Keratinocyte (primary cell): ENCODE data around the gene NBEAL2. TPM values are rescaled to one million over a fixed set of nuclear protein-coding genes. Genes with fewer than 3 reads are reported as not detected.

Experiments used
- DNase-seq: peaks from one replicate; pipeline ENCODE4 v3.0.0-alpha.2; 2011; ENCODE audit warnings: low read depth, missing footprints, low spot score
- FAIRE-seq: peaks from 2 replicates; lab custom pipeline; 2011; peaks lifted over from hg19 to GRCh38; lab: Jason Lieb, UNC
- H2AFZ ChIP-seq: 2 replicates; pipeline ENCODE4 v1.6.0; 2012; ENCODE audit warnings: low read length, control low read depth, inconsistent platforms; ENCODE audit not compliant: control insufficient read depth
- H3K27ac ChIP-seq: 2 replicates; pipeline ENCODE4 v1.5.1; 2011; ENCODE audit warnings: low read length; ENCODE audit not compliant: control insufficient read depth, insufficient read depth
- H3K27me3 ChIP-seq: 3 replicates; pipeline ENCODE4 v1.6.0; 2011; ENCODE audit warnings: low read length; ENCODE audit not compliant: control insufficient read depth, insufficient read depth; ENCODE audit errors: extremely low read depth
- H3K36me3 ChIP-seq, 2 experiments: 2 replicates in 1 of 2; 3 replicates in 1 of 2; pipeline ENCODE4 v1.5.1; 2011; ENCODE audit warnings: low read length in 2 of 2, mild to moderate bottlenecking in 1 of 2; ENCODE audit not compliant: control insufficient read depth in 2 of 2, insufficient read depth in 2 of 2; ENCODE audit errors: extremely low read depth in 1 of 2
- H3K4me1 ChIP-seq: 3 replicates; pipeline ENCODE4 v1.5.1; 2011; ENCODE audit warnings: low read length; ENCODE audit not compliant: control insufficient read depth, insufficient read depth; ENCODE audit errors: extremely low read depth
- H3K4me2 ChIP-seq: 3 replicates; pipeline ENCODE4 v1.6.0; 2011; ENCODE audit warnings: low read depth, low read length; ENCODE audit not compliant: control insufficient read depth, insufficient read depth; ENCODE audit errors: extremely low read depth
- H3K4me3 ChIP-seq, 3 experiments: fragments of 200-600 bp in 1 of 3; sonication (generic) in 1 of 3; 2 replicates in 2 of 3; 3 replicates in 1 of 3; pipeline ENCODE4 v1.5.1; 2011 to 2016; ENCODE audit warnings: low read length in 3 of 3, mild to moderate bottlenecking in 3 of 3, control low read depth in 2 of 3, inconsistent platforms in 1 of 3, low read depth in 1 of 3, mixed read lengths in 1 of 3, mixed run types in 1 of 3, moderate library complexity in 1 of 3; ENCODE audit not compliant: control insufficient read depth in 2 of 3, insufficient read depth in 2 of 3; ENCODE audit errors: extremely low read depth in 1 of 3
- H3K79me2 ChIP-seq: 2 replicates; pipeline ENCODE4 v1.6.0; 2012; ENCODE audit warnings: low read length; ENCODE audit not compliant: control insufficient read depth, insufficient read depth
- H3K9ac ChIP-seq: 3 replicates; pipeline ENCODE4 v1.6.0; 2011; ENCODE audit warnings: low read length; ENCODE audit not compliant: control insufficient read depth, insufficient read depth; ENCODE audit errors: extremely low read depth
- H3K9me1 ChIP-seq: 3 replicates; pipeline ENCODE4 v1.6.0; 2011; ENCODE audit warnings: low read length; ENCODE audit not compliant: control insufficient read depth, insufficient read depth; ENCODE audit errors: extremely low read depth
- H3K9me3 ChIP-seq: 2 replicates; pipeline ENCODE4 v1.5.1; 2012; ENCODE audit warnings: low read depth, low read length; ENCODE audit not compliant: control insufficient read depth
- H4K20me1 ChIP-seq: 3 replicates; pipeline ENCODE4 v1.6.0; 2011; ENCODE audit warnings: low read length; ENCODE audit not compliant: control insufficient read depth, insufficient read depth; ENCODE audit errors: extremely low read depth
- CTCF ChIP-seq, 3 experiments: IDR thresholded peaks in 1 of 3; conservative IDR thresholded peaks in 1 of 3; optimal IDR thresholded peaks in 1 of 3; 2 replicates in 2 of 3; 3 replicates in 1 of 3; pipeline versions ENCODE3 to v1.5.1; 2011; ENCODE audit warnings: low read length in 3 of 3, mild to moderate bottlenecking in 3 of 3, moderate library complexity in 2 of 3, control low read depth in 1 of 3, inconsistent platforms in 1 of 3; ENCODE audit not compliant: insufficient read depth in 2 of 3; ENCODE audit errors: extremely low read depth in 1 of 3
- EZH2 ChIP-seq: IDR thresholded peaks from one replicate; pipeline ENCODE4 v1.6.1; 2012; ENCODE audit warnings: inconsistent platforms, mild to moderate bottlenecking, low read length, moderate library complexity
- dilution Hi-C: fragments of 300-500 bp; cut with MboI; formaldehyde crosslinking; loops from one replicate; pipeline ENCODE4 v1.7.0; 2020; ENCODE audit warnings: low sequenced_read_pairs; ENCODE audit not compliant: extremely low pct_ligation_motif_present
- polyA plus RNA-seq, 5 experiments: library from polyadenylated mRNA; depleted of rRNA in 3 of 5; stranded (reverse) in 3 of 5; stranded (forward) in 1 of 5; unstranded in 1 of 5; fragments of >200 nt; gene quantifications; 1 replicate in 1 of 5; 2 replicates in 3 of 5; 3 replicates in 1 of 5; pipeline versions ENCODE4 v1.2.1 to v1.2.3, GENCODE V29; 2011 to 2012; ENCODE audit warnings: missing spikeins in 2 of 5, low read depth in 1 of 5, low replicate concordance in 1 of 5

NBEAL2 gene
- polyA plus RNA-seq, 1 donor (not counting 4 experiments of a cell fraction or from before 2014, with no cell fraction given), result 22.8 TPM

DNA sequence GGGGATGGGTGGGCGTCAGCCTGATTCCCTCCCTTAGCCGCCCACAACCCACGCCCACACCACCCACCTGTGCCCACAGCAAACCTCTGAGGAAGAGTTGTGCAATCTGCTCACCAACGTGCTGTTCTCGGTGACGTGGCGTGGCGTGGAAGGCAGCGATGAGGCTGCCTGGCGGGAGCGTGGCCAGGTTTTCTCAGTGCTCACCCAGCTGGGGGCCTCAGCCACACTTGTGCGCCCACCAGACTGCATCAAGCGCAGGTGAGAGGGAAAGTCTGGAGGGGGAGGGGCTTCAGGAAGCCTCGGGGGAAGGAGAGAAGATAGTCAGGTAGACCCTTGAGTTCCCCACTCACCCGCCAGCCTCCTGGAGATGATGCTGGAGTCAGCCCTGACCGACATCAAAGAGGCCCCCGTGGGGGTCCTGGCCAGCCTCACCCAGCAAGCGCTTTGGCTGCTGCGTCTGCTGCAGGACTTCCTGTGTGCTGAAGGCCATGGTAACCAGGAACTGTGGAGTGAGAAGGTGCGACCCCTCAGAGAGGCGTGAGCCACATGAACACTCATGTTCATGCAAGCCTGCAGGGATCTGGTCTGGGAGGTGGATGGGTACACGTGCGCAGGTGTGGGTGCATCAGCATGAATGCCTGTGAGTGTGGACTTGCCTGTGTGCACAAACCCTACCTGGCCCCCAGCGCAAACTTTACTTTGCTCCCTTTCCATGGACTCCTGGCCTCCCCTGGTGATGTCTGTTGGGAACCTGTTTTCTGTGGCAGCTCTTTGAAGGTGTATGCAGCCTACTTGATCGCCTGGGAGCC lies 21.7 kb downstream of the NBEAL2 start:
- no peak overlapping the region for H3K27ac ChIP-seq
- dilution Hi-C loops, result no loop called here
- FAIRE-seq, result no peak

GRCh38 chr3:47001731-47002170 lies 22.3 kb downstream of the NBEAL2 start:
- Histone ChIP-seq H3K9ac (no peak overlapping the region), H3K9me3 (no peaks in the 10 kb centered on the region), H3K27ac (no peak overlapping the region), H3K27me3 (no peaks in the 10 kb centered on the region), H3K9me1 (no peaks in the 10 kb centered on the region), H3K4me1 (peaks cover 11% of the 10 kb centered on the region), H3K4me3 (no peak overlapping the region), H4K20me1 (peaks cover 3% of the 10 kb centered on the region), H2AFZ (no peak overlapping the region), H3K36me3 (peaks cover 38 to 73% of the 10 kb centered on the region in 2 experiments), H3K4me2 (no peak overlapping the region), H3K79me2 (no peaks in the 10 kb centered on the region)
- FAIRE-seq (no peak), DNase-seq (no peak)
- dilution Hi-C loops, result no loop called here
- TF ChIP-seq EZH2, result no peak
- no peak for TF ChIP-seq CTCF (optimal IDR thresholded peaks at IDR 0.05 in 1 of 3, IDR thresholded peaks at IDR 0.05 in 1 of 3, conservative IDR thresholded peaks at IDR 0.05 in 1 of 3; ENCODE audit: extremely low read depth in 1 of 3, insufficient read depth in 2 of 3, low read length in 3 of 3)

More for the DNA sequence above, 21.7 kb downstream of the NBEAL2 start:
- no peak overlapping the region for H3K9ac ChIP-seq
- peaks cover 3% of the 10 kb centered on the region for H4K20me1 ChIP-seq
- H3K79me2 ChIP-seq, result no peaks in the 10 kb centered on the region
- no peaks in the 10 kb centered on the region for H3K27me3 ChIP-seq
- no peak overlapping the region for H3K4me3 ChIP-seq
- H3K4me2 ChIP-seq, result no peak overlapping the region
- H2AFZ ChIP-seq, result no peak overlapping the region
- no peaks in the 10 kb centered on the region for H3K9me3 ChIP-seq
- H3K36me3 ChIP-seq, result peaks cover 35 to 68% of the 10 kb centered on the region in 2 experiments
- H3K4me1 ChIP-seq, result peaks cover 15% of the 10 kb centered on the region
- H3K9me1 ChIP-seq, result no peaks in the 10 kb centered on the region
- TF ChIP-seq CTCF (optimal IDR thresholded peaks at IDR 0.05 in 1 of 3, IDR thresholded peaks at IDR 0.05 in 1 of 3, conservative IDR thresholded peaks at IDR 0.05 in 1 of 3; ENCODE audit: extremely low read depth in 1 of 3, insufficient read depth in 2 of 3, low read length in 3 of 3) (no peak), EZH2 (no peak)
- no peak for DNase-seq
